CD4-positive, alpha-beta T cell treated with Interleukin-12 subunit alpha and Interleukin-12 subunit beta, for 1 hour (primary cell): ENCODE results near the gene SSU72.
A peak's percentile ranks its signal among the peaks of the same experiment; 100 is the strongest.
"Not testable (repeated sequence)": the region's sequence is repeated elsewhere in the genome, so short reads cannot be mapped to it uniquely, and the experiment has no call there.

Experiments
- DNase-seq: peaks from one replicate; pipeline ENCODE4 v3.0.0-alpha.2; 2020

SSU72 gene

GRCh38 chr1:1594602-1595260 is 20.1 kb upstream of the SSU72 start:
- DNase-seq = no peak

GRCh38 chr1:1593834-1594601 is 19.4 kb upstream of the SSU72 start:
- DNase-seq = no peak

GRCh38 chr1:1591452-1591851 is 16.8 kb upstream of the SSU72 start:
- no peak for DNase-seq

GRCh38 chr1:1583347-1584010 is 8.8 kb upstream of the SSU72 start:
- no peak for DNase-seq

GRCh38 chr1:1582585-1583346 is 8.1 kb upstream of the SSU72 start:
- no peak for DNase-seq

GRCh38 chr1:1578371-1578940 is 3.8 kb upstream of the SSU72 start:
- DNase-seq = no peak

- no peak for DNase-seq
These were observed 2.8 kb upstream of the SSU72 start for GRCh38 chr1:1577367-1578011.

- peak; percentile 82 for DNase-seq
These were observed 581 bp downstream of the SSU72 start for GRCh38 chr1:1573843-1574720.

GRCh38 chr1:1569341-1569740 is 5.3 kb downstream of the SSU72 start:
- DNase-seq = no peak

GRCh38 chr1:1567891-1568291 is 6.8 kb downstream of the SSU72 start:
- no peak for DNase-seq

GRCh38 chr1:1567152-1567875 is 7.3 kb downstream of the SSU72 start:
- DNase-seq = no peak

GRCh38 chr1:1565340-1565739 is 9.3 kb downstream of the SSU72 start:
- no peak for DNase-seq

- DNase-seq = no peak
These were observed 10.4 kb downstream of the SSU72 start for GRCh38 chr1:1564268-1564667.

- DNase-seq = no peak
These were observed 11.0 kb downstream of the SSU72 start for GRCh38 chr1:1563688-1564087.

GRCh38 chr1:1562556-1563195 is 12.0 kb downstream of the SSU72 start:
- no peak for DNase-seq

- no peak for DNase-seq
These were observed 12.7 kb downstream of the SSU72 start for GRCh38 chr1:1561801-1562470.

- no peak for DNase-seq
These were observed 14.5 kb downstream of the SSU72 start for GRCh38 chr1:1560178-1560577.

GRCh38 chr1:1559066-1559465 is 15.6 kb downstream of the SSU72 start:
- DNase-seq = no peak

GRCh38 chr1:1558591-1558990 is 16.1 kb downstream of the SSU72 start:
- no peak for DNase-seq

GRCh38 chr1:1557688-1558087 is 17.0 kb downstream of the SSU72 start:
- DNase-seq = not testable (repeated sequence)
